ENCODE measurements around the gene OPN1MW3. TPM values are rescaled to one million over a fixed set of nuclear protein-coding genes. Genes with fewer than 3 reads are reported as not detected.
"Not testable (repeated sequence)": the region's sequence is repeated elsewhere in the genome, so short reads cannot be mapped to it uniquely, and the experiment has no call there.

Gene OPN1MW3
- total RNA-seq, 1 experiment from 2014 or later = not detected

DNA sequence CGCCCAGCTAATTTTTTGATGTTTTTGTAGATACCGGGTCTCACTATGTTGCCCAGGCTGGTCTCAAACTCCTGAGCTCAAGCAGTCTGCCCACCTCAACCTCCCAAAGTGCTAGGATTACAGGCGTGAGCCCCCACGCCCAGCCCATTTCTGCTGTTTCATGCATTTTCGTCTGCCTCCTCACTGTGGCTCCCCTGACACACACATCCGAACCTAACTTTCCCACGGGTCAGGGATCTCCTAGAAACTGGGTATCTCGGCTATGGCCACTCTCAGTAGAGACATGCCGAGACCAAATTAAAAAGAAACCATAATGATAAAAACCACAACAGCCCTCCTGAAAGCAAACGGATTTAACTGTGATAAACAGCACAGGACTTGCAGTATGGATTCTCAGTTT lies 9.3 kb upstream of the OPN1MW3 start:
- H2BK12ac ChIP-seq (ENCODE audit: insufficient read length, low read depth, low read length); H2AK5ac ChIP-seq (ENCODE audit: insufficient read length, low read length); H4K20me1 ChIP-seq (ENCODE audit: control insufficient read depth, insufficient read depth, insufficient read length); H4K5ac ChIP-seq (ENCODE audit: insufficient read length, low read depth, low read length); H3K4me3 Mint-ChIP-seq; H4K91ac ChIP-seq (ENCODE audit: insufficient read length, low read depth, low read length); H3K27ac Mint-ChIP-seq; H3T11ph ChIP-seq (ENCODE audit: low read length); H3K4me2 ChIP-seq (ENCODE audit: insufficient read depth, insufficient read length, low read length); H2BK120ac ChIP-seq (ENCODE audit: low read depth, low read length, poor library complexity, severe bottlenecking); H3K27ac ChIP-seq (ENCODE audit: insufficient read length, low read depth, low read length); H3K14ac ChIP-seq (ENCODE audit: insufficient read depth, low read length); H3K9me3 Mint-ChIP-seq; H3K27me3 ChIP-seq (ENCODE audit: insufficient read depth, low read length); H3K23me2 ChIP-seq (ENCODE audit: insufficient read length, low read depth, low read length, poor library complexity, severe bottlenecking); DNase-seq; H3K79me2 ChIP-seq (ENCODE audit: insufficient read depth, low read length); H3K9me3 ChIP-seq (ENCODE audit: control insufficient read depth, low read depth, low read length); H3K79me1 ChIP-seq (ENCODE audit: insufficient read depth, low read depth, low read length, poor library complexity, severe bottlenecking); H2BK5ac ChIP-seq (ENCODE audit: insufficient read length, low read length); H2BK15ac ChIP-seq (ENCODE audit: low read depth, low read length); H3K18ac ChIP-seq (ENCODE audit: insufficient read length, low read depth, low read length); H3K4me1 Mint-ChIP-seq; H3K36me3 Mint-ChIP-seq (ENCODE audit: insufficient read depth in 1 of 3, low read depth in 3 of 3); H3K9ac ChIP-seq (ENCODE audit: extremely low read depth, insufficient read length, low read length); H2AFZ ChIP-seq (ENCODE audit: low read length); H3K56ac ChIP-seq (ENCODE audit: insufficient read length, low read depth, low read length); H3K23ac ChIP-seq (ENCODE audit: insufficient read length, low read depth, low read length); H4K8ac ChIP-seq (replicated peaks; ENCODE audit: insufficient read length, low read depth, low read length); H2BK20ac ChIP-seq (ENCODE audit: low read depth, low read length, poor library complexity, severe bottlenecking); H3K4me1 ChIP-seq (ENCODE audit: insufficient read depth, low read length); H3K27me3 Mint-ChIP-seq (ENCODE audit: low read depth); H3K4ac ChIP-seq (ENCODE audit: low read depth, low read length): not testable (repeated sequence)
- WGBS (ENCODE audit: extremely low coverage, insufficient read length, low lambda C conversion rate) = no CpG with 5 or more reads among the region's 10 CpGs

DNA sequence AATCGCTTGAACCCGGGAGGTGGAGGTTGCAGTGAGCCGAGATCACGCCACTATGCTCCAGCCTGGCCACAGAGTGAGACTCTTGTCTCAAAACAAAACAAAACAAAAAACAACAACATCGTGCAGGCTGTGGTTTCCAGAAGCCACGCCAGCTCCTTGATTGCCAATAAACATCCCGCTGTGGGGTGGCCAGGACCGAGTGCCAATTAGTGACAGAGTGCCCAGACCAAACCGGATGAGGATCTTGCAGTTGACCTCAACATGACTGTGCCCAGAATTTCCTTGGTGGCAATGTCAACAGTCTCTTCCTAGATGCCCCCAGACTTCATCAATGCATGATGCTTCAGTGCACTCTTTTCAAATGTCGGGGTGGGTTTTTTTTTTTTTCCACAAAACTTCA lies 1.3 kb downstream of the OPN1MW3 start:
- not testable (repeated sequence) for H3K14ac ChIP-seq (ENCODE audit: insufficient read depth, low read length); H4K91ac ChIP-seq (ENCODE audit: insufficient read length, low read depth, low read length); H3K79me2 ChIP-seq (ENCODE audit: insufficient read depth, low read length); H3K23me2 ChIP-seq (ENCODE audit: insufficient read length, low read depth, low read length, poor library complexity, severe bottlenecking); H3K27me3 ChIP-seq (ENCODE audit: insufficient read depth, low read length); H2BK20ac ChIP-seq (ENCODE audit: low read depth, low read length, poor library complexity, severe bottlenecking); H4K5ac ChIP-seq (ENCODE audit: insufficient read length, low read depth, low read length); H3T11ph ChIP-seq (ENCODE audit: low read length); H4K8ac ChIP-seq (replicated peaks; ENCODE audit: insufficient read length, low read depth, low read length); H3K18ac ChIP-seq (ENCODE audit: insufficient read length, low read depth, low read length); H3K4me3 Mint-ChIP-seq; H3K4me1 Mint-ChIP-seq; H2BK5ac ChIP-seq (ENCODE audit: insufficient read length, low read length); DNase-seq; H3K23ac ChIP-seq (ENCODE audit: insufficient read length, low read depth, low read length); H3K27me3 Mint-ChIP-seq (ENCODE audit: low read depth); H3K27ac ChIP-seq (ENCODE audit: insufficient read length, low read depth, low read length); H3K9me3 ChIP-seq (ENCODE audit: control insufficient read depth, low read depth, low read length); H2AK5ac ChIP-seq (ENCODE audit: insufficient read length, low read length); H3K9ac ChIP-seq (ENCODE audit: extremely low read depth, insufficient read length, low read length); H2BK120ac ChIP-seq (ENCODE audit: low read depth, low read length, poor library complexity, severe bottlenecking); H2BK15ac ChIP-seq (ENCODE audit: low read depth, low read length); H3K27ac Mint-ChIP-seq; H4K20me1 ChIP-seq (ENCODE audit: control insufficient read depth, insufficient read depth, insufficient read length); H3K9me3 Mint-ChIP-seq; H3K79me1 ChIP-seq (ENCODE audit: insufficient read depth, low read depth, low read length, poor library complexity, severe bottlenecking); H3K56ac ChIP-seq (ENCODE audit: insufficient read length, low read depth, low read length); H3K36me3 Mint-ChIP-seq (ENCODE audit: insufficient read depth in 1 of 3, low read depth in 3 of 3); H2AFZ ChIP-seq (ENCODE audit: low read length); H2BK12ac ChIP-seq (ENCODE audit: insufficient read length, low read depth, low read length); H3K4ac ChIP-seq (ENCODE audit: low read depth, low read length); H3K4me2 ChIP-seq (ENCODE audit: insufficient read depth, insufficient read length, low read length); H3K4me1 ChIP-seq (ENCODE audit: insufficient read depth, low read length)
- no CpG with 5 or more reads among the region's 10 CpGs for WGBS (ENCODE audit: extremely low coverage, insufficient read length, low lambda C conversion rate)
